Left renal pelvis (tissue), 4 donors: ENCODE results near the gene SLC24A1. TPM values are rescaled to one million over a fixed set of nuclear protein-coding genes. Genes with fewer than 3 reads are reported as not detected.

ENCODE experiments used
- DNase-seq, 4 donors: peaks; one replicate each; pipeline ENCODE4 v3.0.0-alpha.2; 2013; ENCODE audit warnings: low read depth in 4 of 4, low spot score in 3 of 4
- polyA plus RNA-seq, 4 donors: library from polyadenylated mRNA; unstranded; fragments of 120-200 nt; gene quantifications; one replicate each; pipeline ENCODE4 v1.2.1, GENCODE V29; 2013; ENCODE audit not compliant: insufficient read length in 4 of 4

The SLC24A1 gene
- polyA plus RNA-seq, result 10 to 100 TPM; 15.2 to 28.3 (median 20.5) TPM

GRCh38 chr15:65621638-65622037 is at the start of gene SLC24A1:
Gene SLC24A1 (plus strand): TSS chr15:65621938. CDS start chr15:65624081, 2,143 bp downstream.
- DNase-seq, result no peak

- no peak for DNase-seq
These were observed 49.8 kb upstream of the SLC24A1 start for GRCh38 chr15:65571971-65572370.

- DNase-seq, result no peak
These were observed 45.1 kb upstream of the SLC24A1 start for GRCh38 chr15:65576664-65577063.

- DNase-seq, result no peak
These were observed 44.4 kb upstream of the SLC24A1 start for GRCh38 chr15:65577129-65577996.

- DNase-seq, result no peak
These were observed 42.6 kb upstream of the SLC24A1 start for GRCh38 chr15:65578904-65579728.

- no peak for DNase-seq
These were observed 42.0 kb upstream of the SLC24A1 start for GRCh38 chr15:65579762-65580161.

- no peak for DNase-seq
These were observed 41.5 kb upstream of the SLC24A1 start for GRCh38 chr15:65580287-65580686.

- peak in 2 of 4 donors; percentile 6 to 11 for DNase-seq
These were observed 38.0 kb upstream of the SLC24A1 start for GRCh38 chr15:65583701-65584100.

GRCh38 chr15:65584241-65584640 is 37.5 kb upstream of the SLC24A1 start:
- no peak for DNase-seq

GRCh38 chr15:65587094-65587493 is 34.6 kb upstream of the SLC24A1 start:
- DNase-seq, result no peak

GRCh38 chr15:65595960-65596359 is 25.8 kb upstream of the SLC24A1 start:
- DNase-seq, result no peak

GRCh38 chr15:65598468-65598867 is 23.3 kb upstream of the SLC24A1 start:
- no peak for DNase-seq

- DNase-seq, result no peak
These were observed 22.1 kb upstream of the SLC24A1 start for GRCh38 chr15:65599677-65600076.

GRCh38 chr15:65603134-65603533 is 18.6 kb upstream of the SLC24A1 start:
- no peak for DNase-seq

- DNase-seq, result no peak
These were observed 18.2 kb upstream of the SLC24A1 start for GRCh38 chr15:65603559-65603958.

GRCh38 chr15:65610871-65611718 is 10.6 kb upstream of the SLC24A1 start, which contains the start of gene INTS14:
Gene INTS14 (minus strand): TSS chr15:65611131. CDS start chr15:65607380, 3,751 bp downstream.
- DNase-seq, result peak; percentile 89 to 93 (median 92)

GRCh38 chr15:65611888-65612615 is 9.7 kb upstream of the SLC24A1 start:
- no peak for DNase-seq

- DNase-seq, result no peak
These were observed 9.2 kb upstream of the SLC24A1 start for GRCh38 chr15:65612616-65612946.

GRCh38 chr15:65612949-65613744 is 8.6 kb upstream of the SLC24A1 start:
- DNase-seq, result no peak
